ENCODE results near the gene WDR74.

The WDR74 gene

GRCh38 chr11:62801071-62801470 lies 38.3 kb downstream of the WDR74 start:
- Mint-ChIP-seq H3K27me3 (no peaks in the 10 kb centered on the region), H3K9me3 (ENCODE audit: low read depth) (no peaks in the 10 kb centered on the region), H3K36me3 (no peaks in the 10 kb centered on the region), H3K27ac (peak overlapping the region; percentile 46), H3K4me3 (no peak overlapping the region), H3K4me1 (ENCODE audit: low read depth) (peaks cover 24% of the 10 kb centered on the region)

GRCh38 chr11:62799486-62799885 lies 39.9 kb downstream of the WDR74 start:
- H3K4me1 Mint-ChIP-seq (ENCODE audit: low read depth): peaks cover 21% of the 10 kb centered on the region
- no peak overlapping the region for H3K4me3 Mint-ChIP-seq
- H3K27ac Mint-ChIP-seq: no peak overlapping the region
- peaks cover 2% of the 10 kb centered on the region for H3K36me3 Mint-ChIP-seq
- no peaks in the 10 kb centered on the region for H3K9me3 Mint-ChIP-seq (ENCODE audit: low read depth)
- no peaks in the 10 kb centered on the region for H3K27me3 Mint-ChIP-seq

- Mint-ChIP-seq H3K4me3 (no peak overlapping the region), H3K36me3 (peaks cover 5% of the 10 kb centered on the region), H3K27ac (no peak overlapping the region), H3K27me3 (no peaks in the 10 kb centered on the region), H3K4me1 (ENCODE audit: low read depth) (peaks cover 16% of the 10 kb centered on the region), H3K9me3 (ENCODE audit: low read depth) (no peaks in the 10 kb centered on the region)
Measured at GRCh38 chr11:62796281-62796680, 43.1 kb downstream of the WDR74 start.

- Mint-ChIP-seq H3K4me3 (no peak overlapping the region), H3K27ac (peak overlapping the region; percentile 78), H3K27me3 (no peaks in the 10 kb centered on the region), H3K36me3 (peaks cover 7% of the 10 kb centered on the region), H3K4me1 (ENCODE audit: low read depth) (peaks cover 32% of the 10 kb centered on the region), H3K9me3 (ENCODE audit: low read depth) (no peaks in the 10 kb centered on the region)
Measured at GRCh38 chr11:62794201-62794775, 45.1 kb downstream of the WDR74 start.

GRCh38 chr11:62792202-62792575 lies 47.2 kb downstream of the WDR74 start:
- H3K27ac Mint-ChIP-seq: peak overlapping the region; percentile 90
- peak overlapping the region; percentile 89 for H3K4me3 Mint-ChIP-seq
- H3K4me1 Mint-ChIP-seq (ENCODE audit: low read depth): peaks cover 45% of the 10 kb centered on the region
- H3K36me3 Mint-ChIP-seq: peaks cover 8% of the 10 kb centered on the region
- H3K9me3 Mint-ChIP-seq (ENCODE audit: low read depth): no peaks in the 10 kb centered on the region
- no peaks in the 10 kb centered on the region for H3K27me3 Mint-ChIP-seq

GRCh38 chr11:62791501-62792201 lies 47.7 kb downstream of the WDR74 start, which contains the start of gene TMEM223:
TMEM223 (minus strand) TSS chr11:62792006; CDS start chr11:62791994, 12 bp downstream.
- Mint-ChIP-seq H3K36me3 (peaks cover 8% of the 10 kb centered on the region), H3K9me3 (ENCODE audit: low read depth) (no peaks in the 10 kb centered on the region), H3K4me3 (peak within 1 kb of the TSS; percentile 89), H3K27me3 (no peaks in the 10 kb centered on the region), H3K27ac (peak within 1 kb of the TSS; percentile 90), H3K4me1 (ENCODE audit: low read depth) (peaks cover 45% of the 10 kb centered on the region)

- Mint-ChIP-seq H3K36me3 (peaks cover 7% of the 10 kb centered on the region), H3K4me3 (peak overlapping the region; percentile 89), H3K4me1 (ENCODE audit: low read depth) (peaks cover 51% of the 10 kb centered on the region)
Measured at GRCh38 chr11:62789576-62789975, 49.8 kb downstream of the WDR74 start.

GRCh38 chr11:62788991-62789390 lies 50.4 kb downstream of the WDR74 start:
- H3K27me3 Mint-ChIP-seq: no peaks in the 10 kb centered on the region
- H3K4me1 Mint-ChIP-seq (ENCODE audit: low read depth): peaks cover 47% of the 10 kb centered on the region
- H3K27ac Mint-ChIP-seq: peak overlapping the region; percentile 88
- H3K36me3 Mint-ChIP-seq: peaks cover 3% of the 10 kb centered on the region
- H3K9me3 Mint-ChIP-seq (ENCODE audit: low read depth): no peaks in the 10 kb centered on the region
- peak overlapping the region; percentile 89 for H3K4me3 Mint-ChIP-seq

More at GRCh38 chr11:62789576-62789975, 49.8 kb downstream of the WDR74 start:
- Mint-ChIP-seq H3K9me3 (ENCODE audit: low read depth) (no peaks in the 10 kb centered on the region), H3K27me3 (no peaks in the 10 kb centered on the region), H3K27ac (peak overlapping the region; percentile 88)

- Mint-ChIP-seq H3K4me1 (ENCODE audit: low read depth) (peaks cover 41% of the 10 kb centered on the region), H3K36me3 (peaks cover 3% of the 10 kb centered on the region), H3K27ac (peak within 1 kb of the TSS; percentile 92), H3K4me3 (peak within 1 kb of the TSS; percentile 89), H3K9me3 (ENCODE audit: low read depth) (no peaks in the 10 kb centered on the region), H3K27me3 (no peaks in the 10 kb centered on the region)
Measured at GRCh38 chr11:62787005-62787759, 52.2 kb downstream of the WDR74 start, which contains the start of gene TMEM179B. TMEM179B (plus strand) TSS chr11:62787402; CDS start chr11:62787432, 30 bp downstream.

- Mint-ChIP-seq H3K9me3 (ENCODE audit: low read depth) (no peaks in the 10 kb centered on the region), H3K36me3 (peaks cover 3% of the 10 kb centered on the region), H3K4me3 (peak overlapping the region; percentile 87), H3K4me1 (ENCODE audit: low read depth) (peaks cover 37% of the 10 kb centered on the region), H3K27ac (peak overlapping the region; percentile 92), H3K27me3 (no peaks in the 10 kb centered on the region)
Measured at GRCh38 chr11:62786318-62787004, 52.9 kb downstream of the WDR74 start.

All from activated naive CD8-positive, alpha-beta T cell (primary cell).